CD4-positive, CD25-positive, alpha-beta regulatory T cell (primary cell): ENCODE results near the gene CACNB1. TPM values are rescaled to one million over a fixed set of nuclear protein-coding genes. Genes with fewer than 3 reads are reported as not detected.
A peak's percentile ranks its signal among the peaks of the same experiment; 100 is the strongest.
"Not testable (repeated sequence)": the region's sequence is repeated elsewhere in the genome, so short reads cannot be mapped to it uniquely, and the experiment has no call there.

ENCODE experiments used
- ATAC-seq, 2 donors: fragments of 150-1000 bp; cut with Tn5 transposase; one replicate each; pipeline ENCODE4 v1.10.0; 2021; ENCODE audit warnings: low read depth in 2 of 2, moderate number of reproducible peaks in 2 of 2, moderate library complexity in 1 of 2
- DNase-seq, 3 donors: peaks; one replicate each; pipeline versions ENCODE4 v3.0.0 to v3.0.0-alpha.2; 2012 to 2022; ENCODE audit warnings: mixed read lengths in 1 of 3
- H3K27ac ChIP-seq: one replicate; pipeline ENCODE4 v1.7.0; 2013; ENCODE audit warnings: mild to moderate bottlenecking, low read length; ENCODE audit not compliant: insufficient read depth, poor library complexity, severe bottlenecking
- H3K27me3 ChIP-seq: one replicate; pipeline ENCODE4 v1.7.0; 2013; ENCODE audit warnings: low read length; ENCODE audit not compliant: control insufficient read depth, insufficient read depth
- H3K36me3 ChIP-seq: one replicate; pipeline ENCODE4 v1.7.0; 2013; ENCODE audit warnings: mild to moderate bottlenecking, low read length, moderate library complexity; ENCODE audit not compliant: control insufficient read depth, insufficient read depth
- H3K4me1 ChIP-seq: 2 replicates; pipeline ENCODE4 v1.7.0; 2013; ENCODE audit warnings: mild to moderate bottlenecking, low read length; ENCODE audit not compliant: insufficient read depth, control insufficient read depth, poor library complexity, severe bottlenecking
- H3K4me3 ChIP-seq: one replicate; pipeline ENCODE4 v1.7.0; 2013; ENCODE audit warnings: low read depth, mild to moderate bottlenecking, low read length, moderate library complexity
- H3K9me3 ChIP-seq, 2 experiments: 1 replicate in 1 of 2; 2 replicates in 1 of 2; pipeline ENCODE4 v1.7.0; 2013; ENCODE audit warnings: low read length in 2 of 2, mild to moderate bottlenecking in 1 of 2, moderate library complexity in 1 of 2; ENCODE audit not compliant: control insufficient read depth in 2 of 2
- H3K27ac Mint-ChIP-seq, 3 donors: one replicate each; pipeline ENCODE4 v1.8.0; 2020 to 2022; ENCODE audit warnings: mild to moderate bottlenecking in 3 of 3, mixed read lengths in 3 of 3, moderate library complexity in 2 of 3
- H3K27me3 Mint-ChIP-seq: one replicate; pipeline ENCODE4 v1.8.0; 2022; ENCODE audit warnings: mild to moderate bottlenecking, mixed read lengths
- H3K36me3 Mint-ChIP-seq: one replicate; pipeline ENCODE4 v1.8.0; 2020; ENCODE audit warnings: mixed read lengths
- H3K4me1 Mint-ChIP-seq, 4 donors: one replicate each; pipeline ENCODE4 v1.8.0; 2020 to 2022; ENCODE audit warnings: mixed read lengths in 4 of 4, mild to moderate bottlenecking in 1 of 4
- H3K4me3 Mint-ChIP-seq, 4 donors: one replicate each; pipeline ENCODE4 v1.8.0; 2020 to 2022; ENCODE audit warnings: mild to moderate bottlenecking in 4 of 4, mixed read lengths in 4 of 4, moderate library complexity in 3 of 4
- H3K9me3 Mint-ChIP-seq, 7 donors: one replicate each; pipeline ENCODE4 v1.8.0; 2020 to 2022; ENCODE audit warnings: mixed read lengths in 7 of 7, mild to moderate bottlenecking in 3 of 7, moderate library complexity in 2 of 7
- polyA plus RNA-seq, 4 donors: library from polyadenylated mRNA; unstranded; fragments of 300-500 nt; fragmentation: Illumina TruSeq; gene quantifications; one replicate each; pipeline ENCODE4 v1.2.3, GENCODE V29; 2021
- total RNA-seq: library from RNA; stranded (reverse); gene quantifications from one replicate; pipeline ENCODE4 v1.2.3, GENCODE V29; 2022

CACNB1 gene
- total and polyA plus RNA-seq, 5 donors from 2014 or later: 0.48 to 19.3 (median 1.2) TPM

GRCh38 chr17:39170558-39170957 lies 26.9 kb downstream of the CACNB1 start:
- ATAC-seq: no peak
- H3K9me3 Mint-ChIP-seq: peaks cover 0 to 1% (median 0%) of the 10 kb centered on the region in 7 donors
- H3K27ac Mint-ChIP-seq: no peak overlapping the region
- Histone ChIP-seq H3K27me3 (peaks cover 16% of the 10 kb centered on the region), H3K9me3 (no peaks in the 10 kb centered on the region), H3K36me3 (no peaks in the 10 kb centered on the region), H3K27ac (no peak overlapping the region), H3K4me3 (no peak overlapping the region), H3K4me1 (peaks cover 6% of the 10 kb centered on the region)
- H3K4me3 Mint-ChIP-seq: no peak overlapping the region
- peaks cover 37% of the 10 kb centered on the region for H3K27me3 Mint-ChIP-seq
- no peak for DNase-seq
- H3K4me1 Mint-ChIP-seq: peaks cover 0 to 31% (median 8%) of the 10 kb centered on the region in 4 donors
- H3K36me3 Mint-ChIP-seq: no peaks in the 10 kb centered on the region

GRCh38 chr17:39170109-39170508 lies 27.4 kb downstream of the CACNB1 start:
- H3K27ac Mint-ChIP-seq: no peak overlapping the region
- ATAC-seq: no peak
- Histone ChIP-seq H3K4me3 (no peak overlapping the region), H3K27ac (no peak overlapping the region), H3K36me3 (no peaks in the 10 kb centered on the region), H3K9me3 (no peaks in the 10 kb centered on the region), H3K4me1 (peaks cover 10% of the 10 kb centered on the region), H3K27me3 (peaks cover 16% of the 10 kb centered on the region)
- no peak for DNase-seq
- H3K4me3 Mint-ChIP-seq: no peak overlapping the region
- H3K4me1 Mint-ChIP-seq: peaks cover 0 to 30% (median 7%) of the 10 kb centered on the region in 4 donors
- peaks cover 0 to 1% (median 0%) of the 10 kb centered on the region in 7 donors for H3K9me3 Mint-ChIP-seq
- H3K27me3 Mint-ChIP-seq: peaks cover 40% of the 10 kb centered on the region
- H3K36me3 Mint-ChIP-seq: no peaks in the 10 kb centered on the region

GRCh38 chr17:39169518-39169917 lies 28.0 kb downstream of the CACNB1 start:
- ATAC-seq: no peak
- H3K4me1 Mint-ChIP-seq: peaks cover 0 to 30% (median 10%) of the 10 kb centered on the region in 4 donors

GRCh38 chr17:39169101-39169500 lies 28.4 kb downstream of the CACNB1 start:
- Mint-ChIP-seq H3K36me3 (no peaks in the 10 kb centered on the region), H3K27ac (peak overlapping the region in 1 of 3 donors; percentile 14), H3K9me3 (peaks cover 0 to 3% (median 0%) of the 10 kb centered on the region in 7 donors), H3K27me3 (peaks cover 49% of the 10 kb centered on the region), H3K4me1 (peaks cover 0 to 33% (median 12%) of the 10 kb centered on the region in 4 donors), H3K4me3 (no peak overlapping the region)
- no peaks in the 10 kb centered on the region for H3K9me3 ChIP-seq
- H3K27ac ChIP-seq: no peak overlapping the region
- peaks cover 16% of the 10 kb centered on the region for H3K27me3 ChIP-seq
- ATAC-seq: no peak
- H3K36me3 ChIP-seq: no peaks in the 10 kb centered on the region
- no peak for DNase-seq
- peaks cover 18% of the 10 kb centered on the region for H3K4me1 ChIP-seq
- H3K4me3 ChIP-seq: no peak overlapping the region

More at GRCh38 chr17:39169518-39169917, 28.0 kb downstream of the CACNB1 start:
- Mint-ChIP-seq H3K4me3 (no peak overlapping the region), H3K27me3 (peaks cover 46% of the 10 kb centered on the region), H3K9me3 (peaks cover 0 to 2% (median 0%) of the 10 kb centered on the region in 7 donors), H3K27ac (no peak overlapping the region), H3K36me3 (no peaks in the 10 kb centered on the region)
- DNase-seq: no peak
- Histone ChIP-seq H3K27me3 (peaks cover 16% of the 10 kb centered on the region), H3K4me3 (no peak overlapping the region), H3K9me3 (no peaks in the 10 kb centered on the region), H3K36me3 (no peaks in the 10 kb centered on the region), H3K4me1 (peaks cover 16% of the 10 kb centered on the region), H3K27ac (no peak overlapping the region)

GRCh38 chr17:39168503-39168902 lies 29.0 kb downstream of the CACNB1 start:
- peaks cover 49% of the 10 kb centered on the region for H3K27me3 Mint-ChIP-seq
- H3K27me3 ChIP-seq: peaks cover 16% of the 10 kb centered on the region
- not testable (repeated sequence) for H3K27ac Mint-ChIP-seq

GRCh38 chr17:39167476-39167875 lies 30.0 kb downstream of the CACNB1 start:
- Histone ChIP-seq H3K36me3 (no peaks in the 10 kb centered on the region), H3K27ac (no peak overlapping the region), H3K4me1 (peaks cover 16% of the 10 kb centered on the region), H3K9me3 (no peaks in the 10 kb centered on the region), H3K27me3 (peaks cover 16% of the 10 kb centered on the region), H3K4me3 (no peak overlapping the region)
- H3K27me3 Mint-ChIP-seq: peaks cover 49% of the 10 kb centered on the region
- no peak for ATAC-seq
- no peak for DNase-seq
- peak overlapping the region in 1 of 4 donors; percentile 76 for H3K4me3 Mint-ChIP-seq
- H3K36me3 Mint-ChIP-seq: no peaks in the 10 kb centered on the region
- no peak overlapping the region for H3K27ac Mint-ChIP-seq
- peaks cover 0 to 23% (median 12%) of the 10 kb centered on the region in 4 donors for H3K4me1 Mint-ChIP-seq
- peaks cover 0 to 3% (median 0%) of the 10 kb centered on the region in 7 donors for H3K9me3 Mint-ChIP-seq

More at GRCh38 chr17:39168503-39168902, 29.0 kb downstream of the CACNB1 start:
- not testable (repeated sequence) for ATAC-seq, H3K36me3 ChIP-seq, H3K27ac ChIP-seq, H3K4me3 Mint-ChIP-seq, H3K4me3 ChIP-seq, H3K9me3 ChIP-seq, DNase-seq, H3K36me3 Mint-ChIP-seq, H3K9me3 Mint-ChIP-seq
- H3K4me1 Mint-ChIP-seq: peaks cover 0 to 33% (median 12%) of the 10 kb centered on the region in 4 donors
- peaks cover 18% of the 10 kb centered on the region for H3K4me1 ChIP-seq

GRCh38 chr17:39166437-39167335 lies 30.8 kb downstream of the CACNB1 start:
- Mint-ChIP-seq H3K9me3 (peaks cover 0 to 3% (median 0%) of the 10 kb centered on the region in 7 donors), H3K27me3 (peaks cover 46% of the 10 kb centered on the region), H3K4me1 (peaks cover 0 to 16% (median 10%) of the 10 kb centered on the region in 4 donors), H3K27ac (no peak overlapping the region), H3K36me3 (no peaks in the 10 kb centered on the region), H3K4me3 (peak overlapping the region in 2 of 4 donors; percentile 22 to 76)
- H3K36me3 ChIP-seq: no peaks in the 10 kb centered on the region
- H3K4me3 ChIP-seq: no peak overlapping the region
- ATAC-seq (no peak), DNase-seq (no peak)
- peaks cover 16% of the 10 kb centered on the region for H3K27me3 ChIP-seq
- H3K9me3 ChIP-seq: no peaks in the 10 kb centered on the region
- peaks cover 16% of the 10 kb centered on the region for H3K4me1 ChIP-seq
- no peak overlapping the region for H3K27ac ChIP-seq
